HG02885 (cell line): ENCODE measurements around the gene PAM16.

Experiments
- ATAC-seq: cut with Tn5 transposase; IDR thresholded peaks from one replicate; pipeline ENCODE4 v1.9.1; 2021; ENCODE audit warnings: mild to moderate bottlenecking; ENCODE audit not compliant: unreplicated experiment, poor library complexity

Gene PAM16

DNA sequence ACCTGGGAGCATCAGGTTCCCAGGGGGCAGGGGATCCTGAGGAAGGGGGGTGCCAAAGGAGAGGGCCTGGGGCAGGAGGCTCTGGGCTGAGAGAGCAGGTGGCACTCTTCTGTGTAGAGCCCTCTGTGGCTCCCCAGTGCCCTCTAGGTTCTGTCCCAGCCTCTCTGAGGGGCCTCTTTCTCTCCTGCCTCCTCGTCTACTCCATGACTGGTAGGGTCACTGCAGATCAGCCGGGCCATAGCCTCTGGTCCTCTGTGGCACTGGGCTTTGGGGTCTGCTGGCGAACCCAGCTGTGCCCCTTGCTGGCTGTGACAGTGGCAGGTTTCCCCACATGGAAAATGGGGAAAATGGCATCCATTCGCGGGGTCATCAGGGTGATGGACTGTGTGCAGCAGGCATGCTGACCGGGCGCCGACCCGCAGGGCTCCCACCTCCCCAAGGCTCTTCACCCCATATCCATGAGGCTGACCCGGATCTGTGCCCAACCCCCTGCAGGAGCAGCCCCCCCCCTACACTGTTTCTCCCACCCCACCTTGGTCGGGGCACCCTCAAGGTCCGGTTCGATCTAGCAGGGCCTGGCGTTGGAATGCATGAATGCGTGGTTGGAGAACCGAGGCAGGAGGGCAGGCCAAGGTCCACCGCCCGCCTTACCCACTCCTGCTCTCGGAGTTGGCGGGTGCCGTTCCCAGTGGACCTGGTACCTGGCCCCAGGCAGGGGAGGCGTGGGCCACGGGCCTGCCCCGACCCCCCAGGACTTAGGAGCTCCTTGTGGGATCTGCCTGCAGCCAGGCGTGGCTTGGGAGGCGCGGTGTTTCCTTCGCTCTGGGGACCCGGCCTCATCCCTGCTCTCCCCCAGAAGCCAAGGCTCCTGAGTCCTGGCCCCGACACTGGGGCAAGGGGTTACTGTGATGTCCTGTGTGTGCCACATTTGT, 28.7 kb downstream of the PAM16 start:
- ATAC-seq, result no peak

DNA sequence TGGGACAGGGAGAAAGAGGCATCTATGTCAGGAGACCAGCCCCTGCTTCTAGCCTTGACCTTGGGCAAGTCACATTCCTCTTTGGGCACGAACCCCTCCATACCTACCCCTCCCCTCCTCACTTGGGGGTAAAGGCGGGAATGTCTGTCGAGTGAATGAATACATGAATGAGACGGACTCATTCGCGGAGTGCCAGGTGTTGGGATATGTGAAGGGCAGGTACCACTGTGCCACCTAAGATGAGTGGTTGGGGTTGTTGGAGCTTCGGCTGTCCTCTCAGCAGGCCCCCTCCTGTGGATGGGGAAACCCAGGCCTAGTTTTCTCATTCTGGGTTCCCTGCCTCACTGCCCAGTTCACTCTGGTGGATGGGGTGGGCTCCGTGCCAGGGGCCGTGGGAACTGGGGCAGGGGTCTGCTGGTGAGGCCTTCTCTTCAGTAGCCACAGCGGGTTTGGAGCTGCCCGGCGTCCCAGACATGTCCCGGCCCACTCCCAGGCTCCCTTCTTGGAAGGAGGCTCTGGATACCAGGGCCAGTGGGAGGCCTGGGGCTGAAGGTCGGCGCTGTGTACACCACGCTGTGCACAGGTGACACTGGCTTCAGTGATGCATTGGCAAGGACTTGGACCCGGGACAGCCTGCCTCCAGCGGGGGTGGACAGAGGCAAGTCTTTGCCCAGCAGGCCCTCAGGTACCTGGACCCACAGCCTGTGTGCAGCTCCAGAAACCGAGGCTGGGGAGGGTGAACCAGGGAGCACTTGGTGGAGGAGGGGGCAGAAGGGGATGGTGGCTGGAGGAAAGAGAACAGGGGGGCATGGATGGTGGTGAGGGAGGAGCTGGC, 29.6 kb downstream of the PAM16 start:
- no peak for ATAC-seq

DNA sequence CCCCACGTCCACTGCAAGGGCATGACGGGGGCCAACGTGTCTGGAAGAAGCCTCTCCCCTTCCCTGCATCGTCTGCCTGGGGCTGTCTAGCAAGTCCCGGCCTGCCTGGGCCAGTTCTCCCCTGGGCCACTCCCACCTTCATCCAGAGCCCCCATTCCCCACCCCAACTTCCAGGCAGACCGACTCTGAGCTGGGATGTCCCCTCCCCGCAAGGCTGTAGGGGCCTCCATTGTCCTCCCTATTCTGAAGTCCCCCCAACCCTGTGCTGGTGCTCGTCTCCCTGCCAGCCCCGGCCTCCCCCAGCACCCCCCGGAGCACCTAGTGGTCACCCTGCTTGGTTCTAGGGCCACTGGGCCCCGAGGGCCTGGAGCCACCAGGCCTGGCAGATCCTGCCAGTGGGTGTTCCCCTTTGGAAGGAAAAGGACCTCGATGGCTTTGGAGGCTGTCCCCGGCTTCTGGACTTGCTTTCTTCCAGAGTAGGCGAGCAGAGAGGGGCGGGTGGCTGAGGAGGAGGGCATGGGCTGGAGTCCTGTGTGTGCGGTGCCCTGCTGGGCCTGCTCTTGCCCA, 30.5 kb downstream of the PAM16 start:
- no peak for ATAC-seq

DNA sequence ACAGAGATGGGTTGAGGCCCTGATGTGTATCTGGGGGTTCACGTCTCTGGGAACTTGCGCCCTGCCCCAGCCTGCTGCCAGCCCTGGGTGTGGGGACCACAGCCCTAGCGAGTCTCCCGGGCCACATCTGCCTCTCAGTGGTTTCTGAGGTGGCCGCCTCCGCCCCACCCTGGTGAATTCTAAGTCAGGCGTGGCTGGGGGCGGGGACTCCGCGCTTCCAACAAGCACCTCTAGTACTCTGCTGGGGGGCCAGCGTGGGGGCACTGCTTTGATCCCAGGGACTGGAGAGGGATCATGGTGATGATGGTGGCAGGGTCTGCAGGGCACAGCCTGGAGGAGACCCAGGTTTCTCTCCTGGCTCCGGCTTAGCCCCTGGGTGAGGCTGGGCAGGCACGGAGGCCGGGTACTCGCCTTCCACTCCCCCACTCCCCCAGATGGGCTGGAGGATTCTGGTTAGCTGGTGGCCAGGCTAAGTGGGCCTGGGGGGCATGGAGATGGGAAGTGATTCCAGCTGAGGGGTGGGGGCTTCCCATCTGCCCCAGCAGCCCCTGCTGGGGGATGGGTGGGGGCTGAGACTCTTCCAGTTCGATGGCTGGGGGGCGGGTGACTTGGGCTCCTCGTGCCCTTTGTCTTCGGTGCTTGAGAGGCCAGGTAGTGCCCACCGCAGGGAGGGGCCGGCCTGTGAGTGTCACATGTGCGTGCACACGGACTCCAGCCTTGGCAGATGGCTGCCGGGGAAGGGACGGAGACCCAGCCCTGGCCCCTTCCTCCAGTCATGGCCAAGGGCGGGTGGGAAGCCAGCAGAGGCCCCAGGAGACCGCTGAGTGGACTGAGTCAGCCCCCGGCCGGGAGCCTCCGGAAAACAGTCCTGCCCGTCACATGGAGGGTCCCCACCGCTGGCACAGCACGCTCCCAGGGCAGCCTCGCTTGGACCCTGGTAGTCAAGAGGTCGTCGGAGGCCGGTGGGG, 31.4 kb downstream of the PAM16 start:
- ATAC-seq, result peak; percentile 65

DNA sequence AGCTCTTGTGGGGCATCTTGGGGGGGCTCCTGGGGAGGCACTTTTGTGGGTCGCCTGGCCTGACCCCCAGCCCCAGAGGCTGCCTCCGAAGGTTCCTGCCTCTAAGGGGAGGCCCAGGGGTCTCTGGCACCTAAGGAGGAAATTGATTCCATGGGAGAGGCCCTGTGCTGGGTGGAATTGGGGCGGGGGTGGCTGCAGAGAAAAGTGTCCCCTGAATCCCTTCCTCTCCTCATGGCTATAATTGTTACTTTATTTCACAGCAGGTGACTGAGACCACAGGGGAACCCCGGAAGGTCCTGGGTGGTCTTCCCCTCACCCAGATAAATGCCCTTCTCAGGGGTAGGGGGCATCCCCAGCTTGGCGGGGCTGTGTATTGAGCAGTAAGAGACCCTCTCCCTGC, 32.2 kb downstream of the PAM16 start:
- ATAC-seq, result no peak

DNA sequence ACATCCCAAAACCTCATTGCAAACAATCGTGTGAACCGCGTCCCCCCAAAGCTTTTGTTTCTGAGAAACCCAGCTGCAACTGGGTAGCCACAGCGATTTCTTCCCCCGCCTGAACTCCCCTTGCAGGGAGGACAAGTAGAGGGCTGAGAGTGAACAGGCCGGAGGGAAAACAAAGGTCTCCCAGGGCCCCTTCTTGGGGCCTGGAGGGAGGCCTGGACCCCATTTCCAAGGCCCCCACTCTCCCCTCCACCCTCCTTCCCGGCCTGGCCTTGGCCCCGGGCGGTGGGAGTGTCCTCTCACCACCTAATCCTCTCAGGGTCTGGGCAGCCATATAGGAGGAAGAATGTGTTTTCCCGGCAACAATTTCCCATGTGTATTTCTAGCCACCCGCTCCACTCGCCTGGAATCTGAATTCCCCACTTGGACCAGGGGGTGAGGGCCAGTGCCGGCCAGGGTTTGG, 32.6 kb downstream of the PAM16 start:
- no peak for ATAC-seq

DNA sequence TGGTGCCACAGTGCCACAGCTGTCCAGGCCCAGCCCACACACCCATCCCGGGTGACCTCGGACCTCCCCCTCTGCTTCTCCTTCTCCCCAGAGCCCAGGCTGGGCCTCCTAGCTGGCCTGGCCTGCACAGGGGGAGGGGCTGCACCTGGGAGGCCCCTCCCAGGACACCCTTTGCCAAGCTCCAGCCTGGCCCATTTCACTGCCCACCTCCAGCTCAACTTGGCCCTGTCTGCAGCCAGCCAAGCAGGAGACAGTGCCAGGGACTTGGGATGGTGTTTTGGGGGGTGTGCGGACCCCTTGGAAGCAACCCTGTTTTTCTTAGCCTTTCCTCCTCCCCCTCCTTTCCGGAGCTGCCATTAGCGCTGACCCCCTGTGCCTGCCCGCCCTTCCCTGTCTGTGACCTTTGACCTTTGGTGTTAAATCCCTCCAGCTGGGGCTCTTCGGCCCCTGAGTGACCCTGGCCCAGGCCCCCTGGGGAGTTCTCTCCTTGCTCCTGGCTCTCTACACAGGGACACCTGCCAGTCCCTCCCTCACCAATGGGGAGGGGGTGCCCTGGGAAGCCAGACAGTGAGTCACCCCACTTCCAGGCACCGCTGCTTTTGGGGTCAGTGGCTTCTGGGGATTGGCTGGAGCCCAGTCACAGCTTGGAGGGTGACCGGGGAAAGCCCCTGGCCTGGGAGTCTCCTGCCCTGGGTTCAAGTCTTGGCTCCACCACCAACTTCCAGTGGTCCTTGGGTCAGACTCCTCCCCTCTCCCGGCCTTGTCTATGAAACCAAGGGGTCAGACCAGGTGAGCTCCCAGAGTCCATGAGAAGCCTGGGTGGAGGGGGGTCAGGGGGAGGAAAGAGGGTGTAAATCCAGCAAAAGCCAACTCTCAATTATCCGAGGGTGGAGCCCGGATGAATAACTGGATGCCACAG, 33.3 kb downstream of the PAM16 start:
- ATAC-seq, result no peak

DNA sequence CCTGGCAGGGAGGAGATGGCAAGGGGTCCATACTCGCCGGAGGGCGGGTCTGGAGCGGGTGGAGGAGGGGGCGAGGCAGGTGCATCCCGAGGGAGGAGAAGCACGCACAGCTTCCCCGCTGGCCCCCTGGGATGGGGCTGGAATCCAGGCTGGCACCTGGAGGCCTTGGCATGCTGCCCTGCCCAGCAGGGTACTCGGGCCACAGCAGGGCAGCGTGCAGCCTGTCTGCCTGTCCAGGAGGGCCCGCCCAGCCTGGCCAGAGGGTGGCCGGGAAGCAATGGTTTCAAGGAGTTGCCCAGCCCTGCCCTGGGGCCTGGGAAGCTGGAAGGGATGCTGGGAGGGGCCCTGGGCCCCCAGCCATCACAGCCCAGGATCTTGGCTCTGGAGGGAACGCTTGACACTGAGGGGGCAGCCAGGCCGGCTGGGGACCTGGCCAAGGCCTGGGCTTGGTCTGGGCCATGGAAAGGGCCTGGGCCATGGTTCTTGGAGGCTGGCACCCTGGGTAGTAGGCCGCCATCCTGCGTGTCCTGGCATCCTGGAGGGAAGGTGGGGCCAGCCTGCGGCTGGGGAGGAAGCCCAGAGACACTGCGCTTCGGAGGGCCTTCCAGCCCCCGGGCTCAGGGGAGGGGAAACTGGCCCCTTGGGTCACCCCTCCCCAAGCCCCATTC, 34.1 kb downstream of the PAM16 start:
- no peak for ATAC-seq

DNA sequence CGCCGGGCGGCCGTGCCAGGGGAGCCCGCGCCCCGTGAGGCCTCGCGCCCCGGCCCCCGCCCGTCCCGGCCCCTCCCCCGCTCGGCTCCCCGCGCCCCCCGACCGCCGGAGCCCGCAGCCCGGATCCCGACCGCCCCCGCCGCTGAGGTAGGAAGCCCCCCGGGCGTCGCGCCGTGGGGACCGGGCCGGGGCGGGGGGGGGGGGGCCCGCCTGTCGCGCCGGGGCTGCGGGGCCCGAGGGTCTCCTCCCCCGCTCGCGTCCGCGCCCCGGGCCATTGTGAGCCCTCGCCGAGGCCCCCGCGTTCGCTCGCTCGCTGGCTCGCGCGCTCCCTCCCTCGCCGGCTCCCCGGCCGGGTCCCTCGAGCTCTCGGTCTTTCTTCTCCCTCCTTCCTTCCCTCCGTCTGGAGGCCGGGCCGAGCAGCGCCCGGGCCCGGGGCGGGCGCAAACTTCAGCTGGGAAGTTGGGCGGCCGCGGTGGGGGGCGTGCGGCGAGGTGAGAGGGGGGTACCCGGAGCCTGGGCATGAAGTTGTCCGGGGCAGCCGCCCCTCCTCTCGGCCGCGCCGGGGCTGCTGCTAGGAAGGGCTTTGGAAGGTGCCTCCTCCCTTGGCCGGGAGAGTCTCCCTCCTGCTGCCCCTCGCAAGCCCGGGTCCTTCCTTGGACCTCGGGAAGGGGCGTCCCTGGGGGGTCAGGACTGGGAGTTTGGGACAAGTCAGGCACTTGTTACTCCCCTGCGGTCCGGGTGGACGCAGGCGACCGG, 34.8 kb downstream of the PAM16 start:
- ATAC-seq, result no peak

DNA sequence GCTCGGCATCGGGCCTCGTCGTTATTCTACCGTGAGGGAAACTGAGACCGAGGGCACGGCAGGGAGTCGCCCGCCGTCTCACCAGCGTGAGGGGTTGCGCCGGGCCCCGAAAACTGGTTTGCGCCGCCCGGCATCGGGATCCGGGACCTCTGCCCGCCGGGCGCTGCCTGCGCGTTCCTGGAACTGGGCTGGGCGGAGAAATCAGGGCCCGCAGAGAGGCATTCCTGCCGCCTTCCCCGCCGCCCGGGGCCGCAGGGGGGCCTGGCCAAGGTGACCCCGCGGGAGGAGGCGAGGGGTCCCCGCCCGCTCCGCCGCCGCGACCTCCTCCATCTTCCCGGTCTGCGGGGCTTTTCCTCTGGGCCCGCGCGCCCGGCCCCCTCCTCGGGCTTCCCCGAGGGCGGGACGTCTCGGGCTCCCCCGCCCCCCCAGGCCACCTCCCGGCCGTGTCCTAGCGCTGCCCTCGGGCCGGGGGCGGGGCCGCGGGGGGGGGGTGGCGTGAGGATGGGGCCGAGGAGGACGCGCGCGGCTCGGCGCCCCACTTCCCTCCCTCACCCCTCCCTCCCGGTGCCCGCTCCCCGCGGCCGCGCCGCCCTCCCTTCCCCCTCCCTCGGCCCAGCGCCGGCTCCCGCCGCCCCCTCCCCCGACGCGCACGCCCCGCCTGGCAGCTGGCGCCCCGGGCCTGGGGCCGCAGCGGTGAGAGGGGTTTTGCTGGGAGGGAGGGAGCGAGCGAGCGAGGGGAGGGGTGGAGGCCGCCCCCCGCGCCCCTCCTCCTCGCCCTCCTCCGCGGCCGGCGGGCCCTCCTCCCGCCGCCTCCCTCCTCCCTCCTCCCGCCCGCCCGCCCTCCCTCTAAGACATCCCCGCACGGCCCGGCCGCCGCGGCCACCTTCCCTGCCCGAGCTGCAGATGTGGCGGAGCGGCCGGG, 35.7 kb downstream of the PAM16 start, which contains the start of gene GLIS2:
TSS of gene GLIS2 (plus strand) at position 882 of the 922 bp plus-strand sequence. CDS start 16,214 bp downstream, outside the sequence.
- no peak for ATAC-seq

DNA sequence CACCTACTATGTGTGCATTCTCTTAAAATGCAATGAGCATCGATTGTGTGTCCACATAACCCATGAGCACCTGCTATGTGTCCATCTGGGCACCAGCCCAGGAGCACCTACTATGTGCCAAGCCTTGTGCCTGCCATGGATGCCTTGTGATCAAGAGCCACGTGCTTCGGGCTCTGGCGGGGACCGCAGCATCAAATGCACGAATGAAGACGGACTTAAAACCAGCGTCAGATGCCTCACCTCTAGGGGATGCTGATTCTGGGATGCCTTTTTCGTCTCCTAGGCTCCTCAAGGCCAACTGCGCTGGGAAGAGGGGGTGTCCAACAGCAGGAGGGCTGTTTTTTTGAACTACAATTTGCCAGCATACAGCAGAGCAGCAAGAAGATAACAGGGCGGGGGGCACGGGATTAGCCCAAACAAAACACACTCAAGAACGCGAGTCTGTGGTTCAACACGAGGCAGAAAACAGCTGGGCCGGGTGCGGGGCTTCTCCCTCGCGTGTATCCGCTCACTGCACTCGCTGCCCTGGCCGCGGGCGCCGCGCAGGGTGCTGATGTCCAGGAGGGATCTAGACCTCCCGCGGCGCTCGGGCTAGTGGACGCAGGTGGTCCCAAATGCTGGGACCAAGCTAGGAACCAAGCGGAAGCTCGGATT, 36.5 kb downstream of the PAM16 start:
- no peak for ATAC-seq

DNA sequence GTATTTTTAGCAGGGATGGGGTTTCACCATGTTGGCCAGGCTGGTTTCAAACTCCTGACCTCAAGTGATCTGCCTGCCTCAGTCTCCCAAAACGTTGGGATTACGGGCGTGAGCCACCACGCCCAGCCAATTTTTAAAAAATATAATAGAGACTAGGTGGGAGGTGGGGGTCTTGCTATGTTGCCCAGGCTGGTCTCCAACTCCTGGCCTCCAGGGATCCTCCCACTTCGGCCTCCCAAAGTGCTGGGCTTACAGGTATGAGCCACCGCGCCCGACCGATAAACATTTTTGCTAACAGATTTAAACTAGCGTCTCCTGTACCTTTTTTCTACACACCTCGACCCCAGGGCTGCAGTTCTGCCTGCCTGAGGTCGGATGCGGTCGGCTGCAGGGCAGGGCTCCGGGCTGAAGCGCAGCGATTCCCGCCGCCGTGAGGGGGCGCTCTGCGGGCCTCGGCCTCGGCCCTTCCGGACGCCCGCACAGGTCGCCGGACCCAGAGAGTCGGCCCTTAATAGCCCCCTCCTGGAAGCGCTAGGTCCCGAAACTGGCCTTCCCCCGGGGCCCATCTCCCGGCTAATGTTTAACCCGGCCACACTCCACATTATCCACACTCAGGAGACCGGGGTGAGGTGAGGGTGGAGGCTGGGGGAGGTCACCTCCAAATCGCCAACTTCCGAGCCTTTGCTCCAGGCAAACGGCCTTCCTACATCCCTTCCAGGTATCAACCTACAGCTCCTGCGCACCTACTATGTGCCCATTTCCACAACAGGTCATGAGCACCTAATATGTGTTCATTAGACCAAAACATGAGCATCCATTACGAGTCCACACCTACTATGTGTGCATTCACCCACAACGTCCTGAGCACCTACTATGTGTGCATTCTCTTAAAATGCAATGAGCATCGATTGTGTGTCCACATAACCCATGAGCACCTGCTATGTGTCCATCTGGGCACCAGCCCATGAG, 37.3 kb downstream of the PAM16 start:
- ATAC-seq, result no peak

DNA sequence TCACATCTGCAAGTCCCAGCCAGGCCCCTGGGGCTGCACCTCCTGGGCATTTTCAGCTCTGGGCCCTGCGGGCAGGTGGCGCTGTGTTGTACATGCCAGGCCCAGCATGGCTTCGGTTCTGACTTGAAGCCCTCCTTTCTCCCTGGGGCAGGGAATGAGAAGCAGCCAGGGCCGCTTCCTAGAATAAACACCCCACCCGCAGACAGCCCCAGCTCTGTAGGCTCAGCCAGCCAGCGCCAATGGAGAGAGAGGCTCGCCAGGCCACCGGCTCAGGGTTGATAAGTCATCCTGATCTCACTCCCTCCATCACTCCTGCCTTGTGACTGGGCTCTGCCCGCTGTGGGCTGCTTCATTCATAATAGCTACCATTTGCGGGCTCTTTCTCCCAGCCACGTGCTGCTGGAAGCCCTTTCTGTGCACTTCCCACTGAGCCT, 41.3 kb downstream of the PAM16 start:
- no peak for ATAC-seq

DNA sequence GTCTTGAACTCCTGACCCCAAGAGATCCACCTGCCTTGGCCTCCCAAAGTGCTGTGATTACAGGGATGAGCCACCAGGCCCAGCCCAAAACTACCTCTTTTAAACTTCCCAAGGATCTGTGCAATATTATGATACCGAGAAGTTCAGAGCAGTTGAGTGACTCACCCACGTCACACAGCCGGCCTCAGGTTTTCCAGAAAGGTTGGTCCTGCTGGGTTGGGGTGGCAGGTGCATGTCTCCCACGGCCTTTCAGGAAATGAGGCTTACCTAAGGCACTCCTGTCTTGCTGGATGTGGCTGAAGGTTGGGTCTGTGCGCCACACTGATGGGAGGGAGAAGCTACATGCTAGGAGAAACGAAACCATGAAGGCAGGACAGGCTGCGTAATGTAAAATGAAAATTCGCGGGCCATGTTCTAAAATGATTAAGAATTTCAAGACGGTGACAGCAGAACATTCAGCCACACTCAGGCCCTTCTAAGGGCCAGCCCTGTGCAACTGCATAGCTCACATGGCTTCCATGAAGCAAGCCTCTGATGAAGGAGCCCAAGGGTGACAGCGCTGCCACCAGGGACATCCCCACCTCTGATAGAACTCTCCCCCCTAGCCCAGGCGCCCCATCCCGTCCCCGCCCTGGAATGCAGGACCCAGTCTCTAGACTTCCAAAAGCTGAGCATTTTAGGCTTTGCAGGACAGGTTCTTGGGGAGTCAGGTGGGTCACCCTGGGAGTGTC, 41.9 kb downstream of the PAM16 start:
- no peak for ATAC-seq
